NCI-H446 (cell line): ENCODE results near the gene SHISA9.

Source experiments
- DNase-seq, 2 experiments: peaks; one replicate each; lab custom pipeline; 2025; lab: John Stamatoyannopoulos, UW

The SHISA9 gene

DNA sequence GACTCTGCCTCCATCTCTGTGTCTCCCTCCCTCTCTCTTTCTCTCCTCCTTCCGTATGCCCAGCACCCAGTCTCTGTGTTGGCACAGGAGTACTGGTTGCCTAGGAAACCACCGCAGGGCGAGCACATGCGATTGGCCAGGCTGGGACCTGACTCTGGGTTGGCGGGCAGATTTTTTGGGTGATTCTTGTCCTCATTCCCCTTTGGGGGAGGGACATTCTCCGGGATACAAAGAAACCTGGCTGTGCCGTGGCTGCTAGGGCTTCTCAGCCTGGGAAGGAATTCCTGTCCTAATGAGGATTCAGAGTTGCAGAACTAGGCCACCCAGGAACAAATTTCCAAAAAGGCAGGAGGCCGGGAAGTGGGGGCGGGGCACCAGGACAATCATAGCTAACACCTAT lies 168.9 kb downstream of the SHISA9 start:
- peak in 1 of 2 experiments; percentile 35 for DNase-seq

DNA sequence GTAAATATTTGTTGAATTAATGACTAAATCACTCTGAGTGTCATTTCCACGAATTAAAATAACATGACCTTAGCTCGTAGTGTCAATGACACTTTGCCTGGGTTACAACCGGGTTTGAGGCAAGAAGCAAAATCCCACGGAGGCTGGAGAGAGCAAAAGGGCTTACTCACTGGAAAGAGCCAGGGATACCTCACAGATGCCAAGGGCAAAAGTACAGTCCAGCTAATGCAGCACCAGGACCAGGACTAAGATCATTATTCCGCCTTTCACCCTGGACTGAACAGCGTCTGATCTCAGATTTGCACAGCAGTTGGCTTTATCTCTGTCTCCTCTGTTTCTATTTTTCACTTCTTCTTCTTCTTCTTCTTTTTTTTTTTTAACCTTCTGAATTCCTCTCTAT lies 175.5 kb downstream of the SHISA9 start:
- DNase-seq: no peak

DNA sequence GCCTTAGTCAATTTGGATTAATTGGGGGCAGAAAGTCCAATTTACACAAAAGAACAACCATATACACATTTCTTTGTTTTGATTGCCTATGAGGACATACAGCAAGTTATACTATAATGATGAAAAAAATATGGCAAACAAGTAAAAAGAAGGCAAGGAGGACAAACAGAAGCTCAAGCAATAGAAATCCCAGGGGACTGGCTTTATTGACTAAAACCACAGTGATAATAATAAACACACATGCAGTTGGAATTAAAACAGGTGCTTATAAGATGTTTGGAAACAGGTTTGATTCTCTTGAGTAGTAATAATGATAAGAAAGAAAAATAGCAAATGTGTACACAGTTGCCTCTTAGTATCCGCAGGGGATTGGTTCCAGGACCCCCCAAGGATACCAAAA lies 176.4 kb downstream of the SHISA9 start:
- DNase-seq: no peak

- DNase-seq: no peak
Measured at GRCh38 chr16:13080531-13080930, 179.1 kb downstream of the SHISA9 start.

GRCh38 chr16:13081825-13082331 lies 180.5 kb downstream of the SHISA9 start:
- no peak for DNase-seq

DNA sequence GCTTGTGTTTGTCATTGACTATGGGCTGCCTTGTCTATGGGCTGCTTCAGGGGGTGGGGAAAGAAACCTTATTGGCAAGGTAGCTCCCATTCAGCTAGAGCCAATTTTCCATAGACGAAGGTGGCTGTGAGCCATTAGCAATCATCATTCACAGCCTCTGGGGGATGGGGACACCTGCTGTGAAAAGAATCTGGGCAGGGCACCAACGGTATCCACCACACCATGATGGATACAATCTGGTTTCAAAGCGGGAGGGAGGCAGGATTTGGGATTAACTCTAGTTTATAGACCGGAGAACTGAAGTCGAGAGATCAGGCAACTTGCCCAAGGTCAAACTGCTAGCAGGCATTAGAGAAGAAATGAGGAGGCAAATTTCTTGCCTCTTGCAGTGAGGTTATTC lies 182.3 kb downstream of the SHISA9 start:
- DNase-seq: peak; percentile 30 to 81

- DNase-seq: no peak
Measured at GRCh38 chr16:13084331-13084730, 182.9 kb downstream of the SHISA9 start.

DNA sequence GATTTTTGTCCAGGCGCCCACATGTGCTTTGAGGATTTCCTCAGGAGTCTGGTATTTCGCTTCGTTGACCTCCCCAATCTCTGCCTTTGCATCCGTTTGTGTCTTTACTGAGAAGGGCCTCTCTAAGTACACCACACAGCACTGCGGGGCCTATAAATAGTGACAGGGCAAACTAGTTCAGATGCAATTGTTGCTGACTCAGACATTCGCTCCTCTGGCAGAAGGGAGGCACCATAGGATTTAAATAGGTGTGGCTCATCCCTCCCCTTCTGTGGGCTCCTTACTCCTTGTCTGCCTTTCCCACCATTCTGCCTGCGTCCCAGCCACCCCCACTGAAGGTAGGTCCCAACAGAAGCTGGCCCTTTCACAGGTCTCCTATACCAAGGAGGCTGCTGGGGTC lies 192.3 kb downstream of the SHISA9 start:
- DNase-seq: no peak

DNA sequence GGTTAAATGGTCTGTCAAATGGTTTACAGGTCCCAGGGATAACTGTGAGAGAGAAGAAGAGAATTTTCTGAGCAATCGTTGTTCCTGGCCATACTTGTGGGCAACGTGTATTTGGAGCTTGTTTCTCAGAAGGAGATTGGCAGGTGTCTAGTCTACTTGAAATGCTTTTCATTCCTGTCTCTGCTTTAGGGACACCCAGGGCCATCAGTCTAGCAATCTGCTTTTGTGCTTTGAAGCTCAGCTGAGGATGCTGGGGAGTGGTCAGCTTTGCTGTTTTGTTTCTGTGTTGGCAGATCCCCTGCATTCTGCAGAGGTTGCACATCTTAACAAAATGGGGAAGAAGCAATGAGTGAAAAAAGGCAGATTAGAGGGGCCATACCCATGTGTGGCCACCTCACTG lies 193.7 kb downstream of the SHISA9 start:
- DNase-seq: no peak

DNA sequence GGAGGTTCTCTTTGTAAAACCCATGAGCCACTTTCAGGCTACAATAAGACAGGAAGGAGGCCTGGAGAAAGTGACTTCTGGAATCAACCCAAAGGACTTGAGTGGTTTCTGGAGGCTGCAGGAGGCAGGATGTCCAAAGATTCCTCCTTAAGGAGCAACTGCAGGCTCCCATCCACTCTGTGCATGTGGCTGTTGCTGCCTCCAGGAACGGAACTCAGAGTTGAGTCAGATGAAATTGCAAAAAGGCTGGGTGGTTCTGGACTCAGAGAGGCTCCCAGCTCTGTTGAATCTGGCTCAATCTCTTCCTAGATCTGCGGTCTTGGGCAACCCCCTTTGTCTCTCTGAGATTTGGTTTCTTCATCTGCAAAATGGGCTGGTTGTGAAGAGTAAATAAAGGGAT lies 197.1 kb downstream of the SHISA9 start:
- no peak for DNase-seq

GRCh38 chr16:13099822-13100221 lies 198.4 kb downstream of the SHISA9 start:
- DNase-seq: no peak

- DNase-seq: no peak
Measured at GRCh38 chr16:13100970-13101369, 199.6 kb downstream of the SHISA9 start.

- no peak for DNase-seq
Measured at GRCh38 chr16:13101828-13102227, 200.4 kb downstream of the SHISA9 start.

GRCh38 chr16:13102401-13102800 lies 201.0 kb downstream of the SHISA9 start:
- DNase-seq: no peak

- peak in 1 of 2 experiments; percentile 22 for DNase-seq
Measured at GRCh38 chr16:13103831-13104530, 202.6 kb downstream of the SHISA9 start.

- no peak for DNase-seq
Measured at GRCh38 chr16:13104772-13105171, 203.4 kb downstream of the SHISA9 start.

DNA sequence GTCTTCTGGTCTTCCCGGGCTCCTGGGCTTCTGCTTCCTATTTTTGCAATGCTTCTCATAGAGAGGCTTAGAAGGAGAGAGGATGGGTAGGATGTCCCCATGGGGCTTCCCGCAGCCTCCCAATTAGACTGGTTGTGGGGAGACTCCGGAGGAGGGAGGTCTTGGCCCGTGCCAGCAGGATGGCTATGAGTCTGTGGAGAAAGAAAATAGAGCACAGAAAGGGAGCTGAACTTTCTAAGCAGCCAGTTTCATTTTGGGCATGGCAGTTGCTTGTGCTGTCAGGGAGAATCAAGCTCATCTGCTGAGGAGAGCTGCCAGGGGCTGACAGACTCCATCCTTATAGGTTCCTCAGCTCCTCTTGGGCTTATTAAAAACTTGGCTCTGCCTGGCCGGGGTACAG lies 204.0 kb downstream of the SHISA9 start:
- DNase-seq: peak; percentile 30 to 72

- DNase-seq: no peak
Measured at GRCh38 chr16:13106464-13106863, 205.1 kb downstream of the SHISA9 start.

DNA sequence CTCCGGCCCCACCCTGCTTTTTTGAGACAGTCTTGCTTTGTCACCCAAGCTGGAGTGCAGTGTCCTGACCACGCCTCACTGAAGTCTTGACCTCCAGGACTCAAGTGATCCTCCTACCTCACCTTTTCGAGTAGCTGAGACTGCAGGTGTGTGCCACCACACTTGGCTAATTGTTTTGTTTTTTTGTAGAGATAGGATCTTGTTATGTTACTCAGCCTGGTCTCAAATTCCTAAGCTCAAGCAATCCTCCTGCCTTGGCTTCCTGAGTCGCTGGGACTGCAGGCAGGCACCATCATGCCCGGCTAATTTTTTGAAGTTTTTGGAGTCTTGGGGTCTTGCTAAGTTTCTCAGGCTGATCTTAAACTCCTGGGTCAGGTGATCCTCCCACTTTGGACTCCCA lies 206.7 kb downstream of the SHISA9 start:
- no peak for DNase-seq

DNA sequence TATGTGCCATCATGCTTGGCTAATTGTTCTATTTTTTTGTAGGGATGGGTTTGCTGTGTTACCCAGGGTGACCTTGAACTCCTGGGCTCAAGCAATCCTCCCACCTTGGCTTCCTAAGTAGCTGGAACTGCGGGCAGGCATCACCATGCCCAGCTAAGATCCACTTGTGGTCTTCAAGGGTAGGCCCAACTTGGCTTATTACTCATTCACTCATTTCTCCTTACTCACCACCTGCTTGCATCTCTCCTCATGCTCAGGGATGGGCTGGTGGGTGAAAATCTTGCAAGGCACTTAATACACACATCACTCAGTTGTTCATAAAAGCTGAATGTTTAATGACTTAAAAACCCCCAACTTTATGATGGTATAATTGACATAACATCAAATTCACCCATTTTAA lies 207.8 kb downstream of the SHISA9 start:
- no peak for DNase-seq

- peak in 1 of 2 experiments; percentile 69 for DNase-seq
Measured at GRCh38 chr16:13110124-13110796, 208.9 kb downstream of the SHISA9 start.

- DNase-seq: no peak
Measured at GRCh38 chr16:13111747-13112146, 210.3 kb downstream of the SHISA9 start.

DNA sequence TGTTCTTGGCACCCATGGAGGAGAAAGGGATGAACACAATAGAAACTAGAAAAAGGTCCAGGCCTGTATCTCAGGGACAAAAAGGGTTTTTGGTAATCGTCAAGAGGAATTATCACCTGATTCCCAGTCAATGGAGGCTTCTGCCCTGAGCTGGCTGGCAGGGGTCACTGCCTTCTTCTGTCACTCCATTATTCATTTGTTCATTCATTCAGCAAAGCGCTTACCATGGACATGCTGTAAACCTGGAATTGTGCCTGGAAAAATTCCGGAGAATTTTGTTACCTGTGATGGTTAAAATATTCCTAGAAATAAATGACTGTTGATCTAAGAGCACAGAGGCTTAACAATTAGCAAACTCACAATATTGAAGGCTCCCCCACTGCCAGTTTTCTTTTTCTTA lies 212.3 kb downstream of the SHISA9 start:
- no peak for DNase-seq

DNA sequence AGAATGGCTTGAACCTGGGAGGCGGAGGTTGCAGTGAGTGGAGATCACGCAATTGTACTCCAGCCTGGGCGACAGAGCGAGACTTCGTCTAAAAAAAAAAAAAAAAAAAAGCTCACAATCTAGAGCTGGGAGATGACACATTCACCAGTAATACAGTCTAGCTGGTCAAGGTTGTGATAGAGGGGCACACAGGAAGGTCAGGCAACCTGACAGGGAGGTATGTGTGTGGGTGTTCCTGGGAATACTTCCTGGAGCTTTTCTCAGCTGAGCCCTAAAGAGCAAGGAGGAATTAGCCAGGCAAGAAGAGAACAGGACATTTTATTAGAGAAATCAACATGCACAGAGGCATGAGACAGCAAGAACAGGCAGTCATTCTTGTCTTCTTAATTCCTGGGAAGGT lies 216.7 kb downstream of the SHISA9 start:
- DNase-seq: no peak
